KG1 (cell line): Measurements from ENCODE around the gene CACNB4.
"Not testable (repeated sequence)": the region's sequence is repeated elsewhere in the genome, so short reads cannot be mapped to it uniquely, and the experiment has no call there.

Source experiments
- DNase-seq: peaks from one replicate; lab custom pipeline; 2025; lab: John Stamatoyannopoulos, UW

The CACNB4 gene

DNA sequence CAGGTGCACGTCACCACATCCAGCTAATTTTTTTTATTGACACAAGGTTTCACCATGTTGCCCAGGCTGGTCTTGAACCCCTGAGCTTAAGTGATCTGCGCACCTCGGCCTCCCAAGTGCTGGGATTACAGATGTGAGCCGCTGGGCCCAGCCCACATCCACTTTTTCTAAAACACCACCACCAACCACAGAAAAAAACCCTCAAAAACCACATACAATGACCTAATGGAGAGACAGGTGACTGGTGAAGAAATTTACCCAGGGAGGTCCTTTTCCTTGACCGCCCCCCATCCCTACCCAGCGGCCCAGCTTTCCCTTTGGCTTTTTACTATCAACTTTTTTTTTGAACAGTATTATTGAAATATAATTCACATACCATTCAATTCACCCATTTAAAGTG, 47.9 kb downstream of the CACNB4 start:
- no peak for DNase-seq

DNA sequence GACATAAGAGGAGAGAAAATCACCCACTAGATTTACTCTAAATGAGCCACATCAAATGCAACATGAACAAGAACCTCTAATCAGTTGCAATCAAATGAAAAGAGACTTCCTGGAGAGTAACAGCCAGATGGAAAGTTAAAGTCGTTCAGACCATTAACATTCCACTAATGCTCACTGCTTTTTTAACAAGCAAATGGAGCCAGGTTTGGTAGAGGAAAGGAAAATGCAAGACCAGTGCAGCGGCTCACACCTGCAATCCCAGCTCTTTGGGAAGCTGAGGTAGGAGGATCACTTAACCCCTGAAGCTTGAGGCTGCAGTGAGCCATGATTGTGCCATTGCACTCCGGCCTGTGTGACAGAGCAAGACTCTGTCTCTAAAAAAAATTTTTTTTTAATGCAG, 48.5 kb downstream of the CACNB4 start:
- no peak for DNase-seq

DNA sequence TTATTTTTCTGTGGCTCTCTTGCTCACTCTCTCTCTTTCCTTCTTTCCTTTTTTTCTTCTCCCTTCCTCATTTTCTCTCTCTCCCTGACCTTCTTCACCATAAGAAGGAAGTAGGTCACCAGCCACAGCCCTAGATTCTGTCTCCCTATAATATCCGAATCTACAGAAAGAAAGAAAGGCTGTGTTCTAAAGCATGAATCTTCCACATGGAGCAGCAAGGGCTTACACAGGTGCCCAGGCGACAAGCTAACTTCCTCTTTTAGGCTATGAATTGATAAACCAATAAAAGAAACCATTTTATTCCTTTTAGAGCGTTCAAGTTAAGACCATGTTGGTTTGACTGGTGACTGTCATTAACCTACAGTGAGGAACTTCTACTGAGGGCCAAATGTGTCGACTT, 49.3 kb downstream of the CACNB4 start:
- DNase-seq = no peak

DNA sequence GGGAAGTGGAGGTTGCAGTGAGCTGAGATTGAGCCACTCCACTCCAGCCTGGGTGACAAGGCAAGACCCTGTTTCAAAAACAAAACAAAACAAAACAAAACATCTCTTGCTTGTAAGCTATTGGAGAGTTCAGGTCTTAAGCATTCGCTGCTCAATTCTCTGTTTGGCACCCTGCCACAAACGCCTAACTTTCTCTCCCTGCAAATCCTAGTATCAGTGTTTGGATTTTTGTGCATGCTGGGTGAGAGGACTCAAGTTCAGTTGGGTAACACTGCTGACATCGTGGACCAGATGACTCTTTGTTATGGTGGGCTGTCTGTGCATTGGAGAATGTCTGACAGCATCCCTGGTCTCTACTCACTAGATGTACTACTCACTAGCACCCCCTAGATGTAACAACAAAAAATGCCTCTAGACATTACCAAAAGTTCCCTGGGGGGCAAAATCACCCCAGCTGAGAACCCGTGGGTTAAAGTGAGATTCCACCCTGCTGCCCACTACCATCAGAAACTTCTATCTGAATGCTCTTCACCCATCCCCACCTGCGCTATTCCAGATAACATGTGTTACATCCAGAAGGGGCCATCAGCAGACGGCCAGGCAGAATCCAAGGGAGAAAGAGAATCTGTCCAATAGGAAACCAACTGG, 50.9 kb downstream of the CACNB4 start:
- DNase-seq = no peak

DNA sequence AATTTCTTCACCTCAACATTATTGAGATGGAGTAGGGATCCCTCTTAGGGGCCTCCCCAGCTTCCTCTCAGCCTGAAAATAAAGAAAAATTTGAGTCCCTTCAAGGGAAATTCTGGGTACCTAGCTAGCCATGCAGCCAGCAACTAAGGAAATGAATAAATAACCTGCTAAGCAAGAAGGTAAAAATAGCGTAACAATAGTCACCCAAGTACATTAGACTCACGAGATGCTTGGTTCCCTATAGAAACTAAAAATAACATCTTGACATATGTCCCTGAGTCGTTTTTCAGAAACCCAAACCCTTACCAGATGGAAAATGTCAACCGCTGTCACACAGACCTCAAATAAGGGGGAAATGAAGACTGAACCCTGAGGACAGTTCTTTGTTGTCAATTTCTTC, 51.9 kb downstream of the CACNB4 start:
- no peak for DNase-seq

DNA sequence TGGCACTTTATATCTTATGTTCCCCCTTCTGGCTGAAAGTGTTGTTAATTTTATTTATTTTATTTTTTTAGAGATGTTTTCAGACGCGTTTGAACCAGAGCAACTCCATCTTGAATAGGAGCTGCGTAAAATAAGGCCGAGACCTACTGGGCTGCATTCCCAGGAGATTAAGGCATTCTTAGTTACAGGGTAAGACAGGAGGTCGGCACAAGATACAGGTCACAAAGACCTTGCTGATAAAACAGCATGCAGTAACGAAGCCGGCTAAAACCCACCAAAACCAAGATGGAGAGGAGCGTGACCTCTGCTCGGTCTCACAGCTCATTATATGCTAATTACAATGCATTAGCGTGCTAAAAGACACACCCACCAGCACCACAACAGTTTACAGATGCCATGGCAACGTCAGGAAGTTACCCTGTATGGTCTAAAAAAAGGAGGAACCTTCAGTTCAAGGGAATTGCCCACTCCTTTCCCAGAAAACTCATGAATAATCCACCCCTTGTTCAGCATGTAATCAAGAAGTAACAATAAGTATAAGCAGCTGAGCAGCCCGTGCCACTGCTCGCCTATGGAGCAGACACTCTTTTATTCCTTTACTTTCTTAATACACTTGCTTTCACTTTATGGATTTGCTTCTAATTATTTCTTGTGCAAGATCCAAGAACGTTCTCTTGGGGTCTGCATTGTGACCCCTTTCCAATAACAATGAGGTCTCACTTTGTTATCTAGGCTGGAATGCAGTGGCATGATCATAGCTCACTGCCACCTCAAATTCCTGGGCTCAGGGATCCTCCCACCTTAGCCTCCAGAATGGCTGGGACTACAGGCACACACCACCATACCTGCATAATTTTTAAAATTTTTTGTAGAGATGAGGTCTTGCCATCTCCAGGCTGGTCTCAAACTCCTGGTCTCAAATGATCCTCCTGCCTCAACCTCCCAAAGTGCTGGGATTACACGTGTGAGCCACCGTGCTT, 55.9 kb downstream of the CACNB4 start:
- DNase-seq = no peak

DNA sequence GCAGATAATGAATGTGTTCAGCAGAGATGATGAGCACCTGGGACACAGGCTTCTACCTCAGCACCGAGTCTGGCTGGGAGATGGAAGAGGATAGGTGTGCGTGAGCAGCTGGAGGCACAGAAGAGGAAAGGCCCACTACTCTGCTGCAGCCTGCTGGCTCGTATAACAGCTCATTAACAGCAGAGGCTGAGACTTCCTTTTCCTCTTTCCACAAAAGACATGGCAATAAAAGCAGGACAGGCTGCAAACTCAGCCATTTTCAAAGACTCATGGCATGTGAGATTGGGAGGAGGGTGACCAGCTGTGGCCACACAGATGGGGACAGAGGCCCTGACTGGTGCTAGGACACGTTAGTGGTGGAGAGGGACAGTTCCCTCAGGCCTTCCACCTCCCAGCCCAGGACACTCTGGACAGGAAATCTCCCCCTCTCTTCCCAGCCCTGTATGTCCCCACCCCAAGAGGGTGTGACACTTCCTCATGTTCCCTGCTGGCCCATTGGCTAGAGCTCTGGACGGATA, 60.3 kb downstream of the CACNB4 start:
- no peak for DNase-seq

DNA sequence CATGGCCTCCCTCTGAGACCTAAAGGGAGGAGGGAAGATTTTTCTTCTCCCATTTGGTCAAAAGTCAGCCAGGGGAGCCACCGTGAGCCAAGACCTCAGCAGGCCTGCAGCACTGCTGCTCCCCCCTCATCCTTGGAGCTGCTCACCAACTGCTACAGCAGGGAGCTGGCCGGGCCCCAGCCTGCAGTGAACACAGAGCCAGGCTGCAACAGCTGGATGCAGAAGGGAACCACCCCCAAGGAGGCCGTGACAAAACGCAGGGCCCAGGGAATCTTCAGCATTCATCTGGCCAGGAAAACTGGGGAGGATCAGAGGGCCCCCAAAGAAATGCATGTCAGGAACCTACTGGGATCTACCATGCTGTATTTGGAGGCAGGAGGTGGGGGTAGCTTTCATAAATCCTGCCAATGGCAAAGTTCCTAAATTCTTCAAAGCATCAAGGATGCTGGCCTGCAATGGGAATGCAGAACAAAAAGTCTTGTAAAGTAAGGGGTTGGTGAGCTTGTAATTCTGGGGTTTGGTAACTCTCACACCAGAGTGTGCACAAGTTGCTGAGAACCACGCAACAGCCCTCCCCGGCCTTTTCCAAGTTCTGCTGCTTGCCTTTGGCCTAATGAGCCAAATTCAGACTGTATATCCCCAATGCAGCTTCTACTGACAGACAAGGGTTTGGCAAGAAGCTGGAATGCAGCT, 61.0 kb downstream of the CACNB4 start:
- DNase-seq = no peak

DNA sequence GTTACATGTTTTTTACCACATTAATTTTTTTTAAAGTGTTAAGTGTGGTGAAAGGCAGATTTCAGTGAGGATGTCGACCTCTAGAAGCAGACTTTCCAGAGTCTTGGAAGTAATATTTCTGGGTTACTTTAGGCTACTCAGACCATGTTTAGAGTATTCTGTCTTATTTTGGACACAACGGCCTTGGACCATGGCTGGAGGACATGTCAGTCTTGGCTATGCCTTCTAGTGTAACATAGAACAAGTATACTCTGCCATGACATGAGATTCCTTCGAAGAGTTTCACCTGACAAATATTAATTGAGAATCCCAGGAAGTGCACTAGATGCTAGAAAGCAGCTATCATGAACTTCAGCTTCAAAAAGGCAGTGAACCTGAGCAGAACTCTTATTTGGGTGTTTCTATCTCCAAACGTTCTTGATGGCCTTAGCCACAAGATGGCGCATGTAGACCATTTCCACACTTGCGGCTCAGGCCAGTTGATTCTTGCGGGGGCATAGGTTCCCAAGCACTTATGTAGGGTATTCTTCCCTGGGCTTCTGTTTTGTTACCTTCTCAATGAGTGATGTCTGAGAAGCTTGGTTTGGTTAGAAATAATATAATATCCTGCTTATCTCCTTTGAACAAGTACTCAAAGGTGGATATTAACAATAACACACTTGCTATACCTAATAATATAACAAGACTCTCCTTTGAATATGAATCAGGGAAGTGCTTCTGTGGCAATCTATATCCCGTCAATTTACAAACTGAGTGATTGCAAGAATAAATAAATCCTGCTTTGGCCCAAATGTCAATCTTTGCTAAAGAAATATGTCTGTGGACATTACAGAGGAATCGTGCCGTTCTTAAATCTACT, 62.0 kb downstream of the CACNB4 start:
- DNase-seq = peak; percentile 57

DNA sequence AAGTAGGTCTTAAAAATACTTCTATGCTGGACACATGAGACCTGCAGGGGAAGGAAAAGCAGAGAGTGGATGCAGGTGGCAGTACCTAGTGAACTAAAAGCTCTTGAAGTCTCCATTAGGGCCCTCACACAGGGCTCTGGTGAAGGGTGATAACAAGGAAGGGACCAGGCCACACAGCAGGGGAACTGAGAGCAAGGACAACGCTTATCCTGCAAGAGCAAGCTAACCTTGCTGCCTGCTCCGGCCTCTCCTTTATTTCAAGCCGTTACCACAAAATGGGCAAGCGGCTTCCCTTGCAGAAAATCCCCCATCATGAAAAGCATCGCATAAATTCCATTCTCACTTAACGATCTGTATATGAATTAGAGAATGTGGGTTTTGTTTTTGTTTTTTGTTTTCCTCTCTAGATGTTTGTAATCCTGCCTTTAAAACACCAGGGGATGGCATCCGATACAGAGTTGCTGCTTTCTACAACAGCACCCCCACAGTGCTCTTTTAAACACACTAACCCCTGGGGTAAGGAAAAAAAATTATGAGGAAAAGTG, 64.5 kb downstream of the CACNB4 start:
- no peak for DNase-seq

DNA sequence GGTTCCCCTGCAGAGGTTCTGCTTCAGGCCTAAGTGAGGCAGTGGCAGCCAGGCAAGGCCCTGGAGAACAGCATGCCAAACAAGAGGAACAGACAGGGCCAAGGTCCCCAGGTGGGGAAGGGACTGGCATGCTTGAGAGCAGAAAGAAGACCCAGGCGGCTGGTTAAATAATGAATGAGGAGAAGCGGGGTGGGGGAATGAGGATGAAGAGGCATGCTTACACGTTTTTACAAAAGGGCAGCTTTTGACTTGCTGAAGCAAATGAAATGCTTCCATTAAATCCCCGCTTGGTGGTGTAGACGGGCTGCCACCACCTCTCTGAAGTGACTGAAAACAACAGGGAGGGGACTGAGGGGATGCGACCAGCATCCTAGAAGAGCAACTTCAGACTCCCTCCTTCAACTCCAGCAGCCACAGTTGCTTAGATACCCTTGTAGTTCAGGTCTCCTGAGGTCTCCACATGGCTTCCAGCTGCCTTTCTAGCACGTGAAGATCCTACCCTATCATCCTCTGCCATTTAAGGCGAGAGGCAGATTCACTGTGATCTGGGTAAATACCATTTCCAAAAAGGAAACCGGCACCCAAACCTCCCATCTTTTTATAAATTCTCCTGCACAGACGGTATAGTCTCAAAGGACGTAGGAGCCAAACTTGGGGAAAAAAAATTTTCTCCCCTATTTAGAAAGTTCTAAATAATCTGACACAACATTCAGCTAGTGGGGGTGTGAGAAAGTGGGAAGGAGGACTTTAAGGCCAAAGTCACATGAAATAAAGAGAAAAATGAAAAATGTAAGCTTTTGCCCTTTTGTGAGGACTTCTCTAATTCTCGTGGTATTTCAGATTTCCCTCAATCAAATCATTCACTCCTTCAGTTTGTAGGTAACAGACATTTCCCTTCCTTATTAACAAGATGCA, 65.6 kb downstream of the CACNB4 start:
- no peak for DNase-seq

DNA sequence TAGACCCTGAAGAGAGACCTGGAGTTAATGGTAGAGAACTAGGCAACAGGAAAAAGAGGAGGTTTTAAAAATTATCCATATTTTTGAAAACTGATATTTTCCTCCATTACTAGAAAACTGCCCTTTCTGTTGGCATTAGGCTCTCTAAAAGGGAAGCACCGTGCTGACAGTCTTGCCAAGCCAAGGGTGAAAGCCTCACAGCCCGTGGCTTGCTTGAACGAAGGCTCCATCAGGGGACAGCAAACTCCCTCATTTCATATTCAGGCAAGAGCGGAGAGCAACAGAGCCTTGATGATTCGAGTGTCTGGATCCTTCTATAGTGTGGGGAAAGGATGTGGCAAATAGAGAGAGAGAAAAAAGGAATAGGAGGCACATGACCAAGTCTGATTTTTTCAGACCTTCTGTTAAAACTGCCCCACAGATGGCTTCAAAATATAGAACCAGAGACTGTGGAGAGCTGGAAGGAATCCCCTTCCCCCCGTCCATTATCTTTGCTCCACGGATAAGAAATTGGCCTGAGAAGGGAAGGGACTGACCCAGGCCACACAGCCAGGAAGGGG, 67.0 kb downstream of the CACNB4 start:
- DNase-seq = no peak

DNA sequence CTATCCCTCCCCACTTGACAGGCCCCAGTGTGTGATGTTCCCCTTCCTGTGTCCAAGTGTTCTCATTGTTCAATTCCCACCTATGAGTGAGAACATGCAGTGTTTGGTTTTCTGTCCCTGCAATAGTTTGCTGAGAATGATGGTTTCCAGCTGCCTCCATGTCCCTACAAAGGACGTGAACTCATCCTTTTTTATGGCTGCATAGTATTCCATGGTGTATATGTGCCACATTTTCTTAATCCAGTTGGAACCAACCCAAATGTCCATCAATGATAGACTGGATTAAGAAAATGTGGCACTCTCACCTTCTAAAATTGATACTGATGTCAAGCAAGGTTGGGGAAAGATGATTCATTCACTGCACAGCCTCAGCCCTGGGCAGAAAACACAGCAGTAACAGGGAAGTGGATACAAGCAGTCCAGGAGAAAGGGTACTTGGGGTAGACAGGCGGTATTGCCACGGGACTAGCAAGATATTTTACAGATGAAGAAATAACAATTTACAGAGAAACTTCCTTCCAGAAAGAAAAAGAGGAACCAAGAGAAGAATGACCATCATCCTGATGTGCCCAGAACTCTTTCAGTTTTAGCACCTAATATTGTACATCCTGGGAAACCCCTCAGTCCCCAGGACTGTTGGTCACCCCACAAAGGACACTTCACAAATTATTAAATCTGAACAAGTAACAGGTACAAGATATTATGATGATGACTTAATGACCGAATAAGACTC, 68.1 kb downstream of the CACNB4 start:
- not testable (repeated sequence) for DNase-seq

DNA sequence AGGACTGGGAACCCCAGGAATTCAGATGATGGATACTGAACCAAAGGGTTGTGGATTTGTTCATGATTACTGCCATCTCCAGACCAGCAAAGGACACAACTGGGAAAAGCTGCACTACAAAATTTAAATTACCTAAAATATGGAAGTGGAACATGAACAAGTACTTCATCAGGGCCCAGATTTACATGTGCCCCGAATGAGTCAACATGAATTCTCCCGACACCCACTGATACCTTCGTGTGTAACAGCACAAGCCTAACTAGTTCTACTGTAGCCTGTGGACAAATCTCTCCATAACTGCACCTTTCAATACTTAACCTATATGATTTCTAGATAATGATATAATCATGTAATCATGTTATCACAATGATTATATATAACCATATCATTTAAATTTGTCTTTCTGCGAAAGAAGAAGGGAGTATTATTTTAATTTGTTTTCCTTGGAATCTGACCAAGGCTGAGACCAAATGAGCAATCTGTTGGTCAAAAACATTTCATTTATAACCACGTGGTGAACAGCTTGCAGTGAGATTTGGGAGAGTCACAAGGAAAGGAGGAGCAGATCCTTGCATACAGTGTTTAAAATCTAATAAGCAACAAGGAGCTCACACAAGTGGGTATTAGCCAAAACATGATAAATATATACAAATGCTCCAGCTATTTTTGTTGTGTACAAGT, 70.5 kb downstream of the CACNB4 start:
- no peak for DNase-seq

DNA sequence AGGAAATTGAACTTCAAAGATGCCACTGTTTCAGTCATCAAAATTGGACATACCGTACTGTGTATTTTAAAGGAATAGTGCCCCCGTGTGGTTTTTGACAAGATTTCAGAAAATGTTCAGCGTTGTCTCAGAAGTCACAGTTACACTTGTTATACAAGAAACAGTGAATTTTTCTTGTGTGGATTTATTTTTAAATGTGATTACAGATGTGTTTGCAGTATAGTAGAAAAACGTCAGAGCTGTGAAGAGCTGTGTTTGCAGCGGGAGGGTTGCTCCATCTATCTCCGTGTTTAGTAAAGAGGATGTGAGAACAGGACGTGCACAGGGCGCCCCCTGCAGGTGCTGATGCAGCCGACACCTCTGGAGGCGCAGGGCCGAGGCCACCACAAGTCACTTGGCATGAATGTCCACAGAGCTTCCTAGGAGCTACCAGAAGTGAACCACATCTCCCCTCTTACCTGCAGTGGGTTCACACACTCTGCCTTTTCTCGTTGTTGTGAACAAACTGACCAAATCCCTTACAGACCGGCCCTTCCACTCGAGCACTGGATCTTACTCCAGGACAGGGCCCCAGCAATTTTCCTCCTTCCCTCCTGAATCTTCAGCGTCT, 73.1 kb downstream of the CACNB4 start:
- peak; percentile 77 for DNase-seq

DNA sequence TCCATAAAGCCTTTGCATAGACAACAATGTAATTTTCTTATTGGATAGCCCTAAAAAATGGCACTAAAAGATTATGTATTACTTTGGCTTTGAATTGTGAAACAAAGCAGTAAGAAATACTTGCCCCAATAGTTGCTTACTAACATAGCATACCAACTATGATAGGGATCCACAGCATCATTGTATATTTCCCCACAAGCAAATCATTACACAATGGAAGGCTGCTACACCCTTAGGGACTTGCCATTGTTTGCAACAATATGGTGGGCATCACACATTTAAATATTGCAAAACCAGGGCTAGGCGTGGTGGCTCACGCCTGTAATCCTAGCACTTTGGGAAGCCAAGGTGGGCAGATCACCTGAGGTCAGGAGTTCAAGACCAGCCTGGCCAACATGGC, 74.4 kb downstream of the CACNB4 start:
- DNase-seq = no peak

DNA sequence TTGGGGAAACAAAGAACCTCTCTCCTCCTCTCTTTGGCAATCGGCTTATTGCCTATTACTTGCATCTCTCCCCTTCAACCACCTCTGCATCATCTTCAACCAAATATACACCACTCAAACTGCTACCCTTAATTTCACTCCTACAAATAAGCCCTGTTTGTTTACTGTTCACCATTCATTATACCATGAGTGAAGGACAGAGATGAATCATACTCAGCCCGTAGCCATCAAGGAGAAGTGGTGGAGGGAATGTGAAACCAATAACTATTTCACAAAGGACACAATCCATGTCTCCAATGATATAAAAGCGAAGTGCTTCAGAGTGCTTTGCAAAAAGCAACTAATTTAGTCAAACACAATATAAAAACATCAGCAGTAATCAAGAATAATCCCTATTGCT, 76.8 kb downstream of the CACNB4 start:
- no peak for DNase-seq

DNA sequence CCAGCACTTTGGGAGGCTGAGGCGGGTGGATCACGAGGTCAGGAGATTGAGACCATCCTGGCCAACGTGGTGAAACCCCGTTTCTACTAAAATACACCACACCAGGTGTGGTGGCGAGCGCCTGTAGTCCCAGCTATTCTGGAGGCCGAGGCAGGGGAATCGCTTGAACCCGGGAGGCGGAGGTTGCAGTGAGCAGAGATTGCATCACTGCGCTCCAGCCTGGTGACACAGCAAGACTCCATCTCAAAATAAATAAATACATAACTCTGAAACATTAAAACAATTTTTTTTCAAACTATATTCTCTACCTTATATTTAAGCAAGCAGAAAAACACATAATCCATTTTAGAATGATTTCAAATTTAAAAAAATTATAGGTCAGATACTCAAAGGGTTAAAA, 77.8 kb downstream of the CACNB4 start:
- DNase-seq = not testable (repeated sequence)
